Measurements from ENCODE around the gene BDNF. TPM values are rescaled to one million over a fixed set of nuclear protein-coding genes. Genes with fewer than 3 reads are reported as not detected.

The BDNF gene
- total and polyA plus RNA-seq, 4 donors: 0.03 to 0.28 (median 0.07) TPM

DNA sequence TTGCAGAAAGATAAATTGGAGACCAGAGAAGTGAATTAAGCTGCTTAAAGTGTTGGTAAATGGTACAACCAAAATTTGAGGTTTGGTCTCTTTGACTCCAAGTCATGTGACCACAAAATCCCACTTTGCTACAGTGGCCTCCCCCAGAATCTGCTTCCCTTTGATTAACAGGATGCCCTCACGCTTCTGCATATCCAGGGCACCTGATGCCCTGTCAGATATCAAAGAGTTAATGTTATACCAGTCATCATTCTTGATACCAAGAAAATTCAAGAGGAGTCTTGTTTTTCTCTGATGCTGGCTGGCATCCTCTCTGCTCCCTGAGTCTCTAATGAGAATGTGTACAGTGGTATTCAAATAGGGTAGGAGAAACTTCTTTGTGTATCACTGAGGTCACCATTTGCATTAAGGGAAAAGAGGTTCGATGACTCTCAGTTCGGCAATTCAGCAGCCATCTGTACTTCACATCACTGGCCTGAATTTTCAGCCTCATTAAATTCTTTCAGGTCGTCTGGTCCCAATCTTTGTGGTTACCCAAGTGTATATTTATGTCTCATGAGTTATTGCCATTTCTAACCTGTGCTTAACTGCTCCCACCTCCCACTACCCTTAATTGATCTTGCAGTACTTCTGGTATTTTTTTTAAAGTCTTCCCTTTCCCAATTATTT is 73.9 kb downstream of the BDNF start (continued):
- TF ChIP-seq, protein P1, sequence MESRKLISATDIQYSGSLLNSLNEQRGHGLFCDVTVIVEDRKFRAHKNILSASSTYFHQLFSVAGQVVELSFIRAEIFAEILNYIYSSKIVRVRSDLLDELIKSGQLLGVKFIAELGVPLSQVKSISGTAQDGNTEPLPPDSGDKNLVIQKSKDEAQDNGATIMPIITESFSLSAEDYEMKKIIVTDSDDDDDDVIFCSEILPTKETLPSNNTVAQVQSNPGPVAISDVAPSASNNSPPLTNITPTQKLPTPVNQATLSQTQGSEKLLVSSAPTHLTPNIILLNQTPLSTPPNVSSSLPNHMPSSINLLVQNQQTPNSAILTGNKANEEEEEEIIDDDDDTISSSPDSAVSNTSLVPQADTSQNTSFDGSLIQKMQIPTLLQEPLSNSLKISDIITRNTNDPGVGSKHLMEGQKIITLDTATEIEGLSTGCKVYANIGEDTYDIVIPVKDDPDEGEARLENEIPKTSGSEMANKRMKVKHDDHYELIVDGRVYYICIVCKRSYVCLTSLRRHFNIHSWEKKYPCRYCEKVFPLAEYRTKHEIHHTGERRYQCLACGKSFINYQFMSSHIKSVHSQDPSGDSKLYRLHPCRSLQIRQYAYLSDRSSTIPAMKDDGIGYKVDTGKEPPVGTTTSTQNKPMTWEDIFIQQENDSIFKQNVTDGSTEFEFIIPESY (IDR thresholded peaks at IDR 0.05): no peak
- TF ChIP-seq HNF4G (IDR thresholded peaks at IDR 0.05) (no peak), FOXA2 (IDR thresholded peaks at IDR 0.05) (no peak), EGR1 (IDR thresholded peaks at IDR 0.05; ENCODE audit: low read depth in 2 of 2) (no peak)
- TF ChIP-seq, protein P2, sequence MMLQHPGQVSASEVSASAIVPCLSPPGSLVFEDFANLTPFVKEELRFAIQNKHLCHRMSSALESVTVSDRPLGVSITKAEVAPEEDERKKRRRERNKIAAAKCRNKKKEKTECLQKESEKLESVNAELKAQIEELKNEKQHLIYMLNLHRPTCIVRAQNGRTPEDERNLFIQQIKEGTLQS (IDR thresholded peaks at IDR 0.05): no peak

DNA sequence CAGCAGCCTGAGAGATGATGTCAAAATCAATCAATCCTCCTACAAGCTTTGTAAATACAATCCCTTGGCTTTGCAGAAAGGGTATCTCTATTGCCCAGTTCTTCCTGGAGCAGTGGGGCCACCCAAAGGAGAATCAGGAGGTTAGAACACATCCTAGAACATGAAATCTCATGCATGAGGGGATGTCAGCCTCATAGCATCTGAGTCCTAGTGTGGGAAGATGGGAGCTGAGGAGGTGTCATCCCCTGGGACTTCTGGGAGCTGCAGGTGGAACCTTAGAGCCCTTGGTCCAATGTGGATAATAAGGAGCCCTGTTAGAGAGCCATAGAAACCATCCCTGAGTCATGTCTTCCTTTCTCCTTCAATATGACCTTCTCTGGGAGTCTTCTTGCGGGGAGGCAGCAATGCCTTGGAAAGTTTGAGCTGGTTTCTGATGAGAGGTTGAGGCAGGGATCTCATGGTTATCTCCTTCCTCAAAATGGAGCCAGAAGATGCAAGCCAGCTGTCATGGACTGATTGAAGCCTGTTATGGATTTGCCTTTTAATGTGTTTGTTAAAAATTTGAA is 74.8 kb downstream of the BDNF start:
- Histone ChIP-seq H3K4me1 (ENCODE audit: control insufficient read depth in 4 of 4, insufficient read depth in 4 of 4, low read length in 3 of 4) (peaks cover 0 to 24% (median 11%) of the 10 kb centered on the region in 4 donors), H3K27me3 (ENCODE audit: control insufficient read depth in 4 of 4, insufficient read depth in 4 of 4, low read length in 3 of 4) (no peaks in the 10 kb centered on the region), H3K36me3 (ENCODE audit: control insufficient read depth in 4 of 4, insufficient read depth in 3 of 4, low read depth in 1 of 4, low read length in 3 of 4) (no peaks in the 10 kb centered on the region), H3K9me3 (ENCODE audit: control insufficient read depth in 4 of 4, low read length in 3 of 4) (no peaks in the 10 kb centered on the region), H3K4me3 (ENCODE audit: low read depth in 1 of 3, low read length in 3 of 3) (no peak overlapping the region), H3K9ac (ENCODE audit: low read depth in 1 of 2, low read length in 2 of 2) (no peak overlapping the region), H3K27ac (ENCODE audit: low read depth in 1 of 2, low read length in 2 of 2) (no peak overlapping the region)
- no peak for DNase-seq (ENCODE audit: low spot score)
- 49% methylated on average over 1 of the region's 1 CpG for WGBS
- TF ChIP-seq, protein P3, sequence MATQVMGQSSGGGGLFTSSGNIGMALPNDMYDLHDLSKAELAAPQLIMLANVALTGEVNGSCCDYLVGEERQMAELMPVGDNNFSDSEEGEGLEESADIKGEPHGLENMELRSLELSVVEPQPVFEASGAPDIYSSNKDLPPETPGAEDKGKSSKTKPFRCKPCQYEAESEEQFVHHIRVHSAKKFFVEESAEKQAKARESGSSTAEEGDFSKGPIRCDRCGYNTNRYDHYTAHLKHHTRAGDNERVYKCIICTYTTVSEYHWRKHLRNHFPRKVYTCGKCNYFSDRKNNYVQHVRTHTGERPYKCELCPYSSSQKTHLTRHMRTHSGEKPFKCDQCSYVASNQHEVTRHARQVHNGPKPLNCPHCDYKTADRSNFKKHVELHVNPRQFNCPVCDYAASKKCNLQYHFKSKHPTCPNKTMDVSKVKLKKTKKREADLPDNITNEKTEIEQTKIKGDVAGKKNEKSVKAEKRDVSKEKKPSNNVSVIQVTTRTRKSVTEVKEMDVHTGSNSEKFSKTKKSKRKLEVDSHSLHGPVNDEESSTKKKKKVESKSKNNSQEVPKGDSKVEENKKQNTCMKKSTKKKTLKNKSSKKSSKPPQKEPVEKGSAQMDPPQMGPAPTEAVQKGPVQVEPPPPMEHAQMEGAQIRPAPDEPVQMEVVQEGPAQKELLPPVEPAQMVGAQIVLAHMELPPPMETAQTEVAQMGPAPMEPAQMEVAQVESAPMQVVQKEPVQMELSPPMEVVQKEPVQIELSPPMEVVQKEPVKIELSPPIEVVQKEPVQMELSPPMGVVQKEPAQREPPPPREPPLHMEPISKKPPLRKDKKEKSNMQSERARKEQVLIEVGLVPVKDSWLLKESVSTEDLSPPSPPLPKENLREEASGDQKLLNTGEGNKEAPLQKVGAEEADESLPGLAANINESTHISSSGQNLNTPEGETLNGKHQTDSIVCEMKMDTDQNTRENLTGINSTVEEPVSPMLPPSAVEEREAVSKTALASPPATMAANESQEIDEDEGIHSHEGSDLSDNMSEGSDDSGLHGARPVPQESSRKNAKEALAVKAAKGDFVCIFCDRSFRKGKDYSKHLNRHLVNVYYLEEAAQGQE (IDR thresholded peaks at IDR 0.05): no peak
- TF ChIP-seq NR2F2 (IDR thresholded peaks at IDR 0.05) (no peak), TAF1 (conservative IDR thresholded peaks at IDR 0.05) (no peak), HNF4A (conservative IDR thresholded peaks at IDR 0.05) (no peak)
- TF ChIP-seq, protein P4, sequence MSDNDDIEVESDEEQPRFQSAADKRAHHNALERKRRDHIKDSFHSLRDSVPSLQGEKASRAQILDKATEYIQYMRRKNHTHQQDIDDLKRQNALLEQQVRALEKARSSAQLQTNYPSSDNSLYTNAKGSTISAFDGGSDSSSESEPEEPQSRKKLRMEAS (IDR thresholded peaks at IDR 0.05): no peak

DNA sequence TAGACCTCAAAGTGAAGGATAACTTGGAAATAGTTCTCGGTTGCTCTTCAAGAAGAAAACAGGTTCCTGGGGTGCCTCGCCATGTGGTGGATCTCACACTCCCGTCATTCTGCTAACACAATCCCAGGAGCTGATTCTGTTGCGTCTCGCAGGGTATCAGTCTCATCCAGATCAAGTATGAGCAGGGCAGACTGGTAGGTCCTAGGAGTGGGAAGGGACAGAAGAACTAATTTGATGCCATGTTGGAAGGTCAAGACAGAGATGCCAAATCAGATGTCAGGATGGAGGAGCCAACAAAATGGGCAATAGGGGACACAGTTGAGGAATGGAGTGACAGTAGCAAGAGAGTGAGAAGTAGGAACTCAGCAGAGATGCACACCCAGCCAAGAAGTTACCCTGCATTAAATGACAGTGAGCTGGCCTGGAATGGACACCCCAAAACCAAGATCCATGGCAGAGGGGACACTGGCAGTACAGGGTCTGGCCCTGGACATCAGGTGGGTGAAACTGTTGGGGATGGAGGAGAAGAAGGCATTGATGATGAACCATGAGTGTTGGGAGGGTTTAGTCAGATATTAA is 76.2 kb downstream of the BDNF start:
- Histone ChIP-seq H3K9ac (ENCODE audit: low read depth in 1 of 2, low read length in 2 of 2) (no peak overlapping the region), H3K27ac (ENCODE audit: low read depth in 1 of 2, low read length in 2 of 2) (no peak overlapping the region), H3K27me3 (ENCODE audit: control insufficient read depth in 4 of 4, insufficient read depth in 4 of 4, low read length in 3 of 4) (no peaks in the 10 kb centered on the region), H3K4me1 (ENCODE audit: control insufficient read depth in 4 of 4, insufficient read depth in 4 of 4, low read length in 3 of 4) (peaks cover 0 to 24% (median 11%) of the 10 kb centered on the region in 4 donors), H3K36me3 (ENCODE audit: control insufficient read depth in 4 of 4, insufficient read depth in 3 of 4, low read depth in 1 of 4, low read length in 3 of 4) (no peaks in the 10 kb centered on the region), H3K9me3 (ENCODE audit: control insufficient read depth in 4 of 4, low read length in 3 of 4) (no peaks in the 10 kb centered on the region), H3K4me3 (ENCODE audit: low read depth in 1 of 3, low read length in 3 of 3) (no peak overlapping the region)
- 89% methylated on average over 5 of the region's 5 CpGs for WGBS
- no peak for DNase-seq (ENCODE audit: low spot score)
- TF ChIP-seq RAD21 (IDR thresholded peaks at IDR 0.05): no peak
- TF ChIP-seq FOXA1 (IDR thresholded peaks at IDR 0.05): no peak
- no peak for TF ChIP-seq SP1 (IDR thresholded peaks at IDR 0.05)
- no peak for TF ChIP-seq FOXA2 (IDR thresholded peaks at IDR 0.05)
- no peak for TF ChIP-seq GABPA (IDR thresholded peaks at IDR 0.05 in 1 of 2, conservative IDR thresholded peaks at IDR 0.05 in 1 of 2)
- no peak for TF ChIP-seq EGR1 (IDR thresholded peaks at IDR 0.05; ENCODE audit: low read depth in 2 of 2)
- TF ChIP-seq JUND (IDR thresholded peaks at IDR 0.05): no peak
- TF ChIP-seq, protein P3 (IDR thresholded peaks at IDR 0.05): no peak
- TF ChIP-seq, protein P2 (IDR thresholded peaks at IDR 0.05): no peak
- TF ChIP-seq YY1 (IDR thresholded peaks at IDR 0.05): no peak
- no peak for TF ChIP-seq NR2F2 (IDR thresholded peaks at IDR 0.05)
- TF ChIP-seq HNF4A (conservative IDR thresholded peaks at IDR 0.05): no peak
- TF ChIP-seq, protein P4 (IDR thresholded peaks at IDR 0.05): no peak
- no peak for TF ChIP-seq HNF4G (IDR thresholded peaks at IDR 0.05)

All from liver (tissue), 9 donors.